Fibroblast of skin of abdomen (primary cell): ENCODE data around the gene SPATA31C2. TPM values are rescaled to one million over a fixed set of nuclear protein-coding genes. Genes with fewer than 3 reads are reported as not detected.
"Not testable (repeated sequence)": the region's sequence is repeated elsewhere in the genome, so short reads cannot be mapped to it uniquely, and the experiment has no call there.

ENCODE experiments used
- DNase-seq: peaks from one replicate; pipeline ENCODE4 v3.0.0-alpha.2; 2013
- polyA plus RNA-seq, 2 experiments: library from polyadenylated mRNA; unstranded; fragments of 120-200 nt; gene quantifications; one replicate each; pipeline ENCODE4 v1.2.1, GENCODE V29; 2013; ENCODE audit not compliant: insufficient read length in 2 of 2

Gene SPATA31C2
- polyA plus RNA-seq (2013, experiment 1 of 2; ENCODE audit: insufficient read length) = not detected
- polyA plus RNA-seq (2013, experiment 2 of 2; ENCODE audit: insufficient read length) = not detected

GRCh38 chr9:88138375-88138774, at the start of gene SPATA31C2:
SPATA31C2 (minus strand) TSS chr9:88138475; CDS start chr9:88138446, 29 bp downstream.
- DNase-seq = not testable (repeated sequence)

GRCh38 chr9:88187631-88188030, 49.4 kb upstream of the SPATA31C2 start:
- peak; percentile 59 for DNase-seq

GRCh38 chr9:88186495-88187110, 48.3 kb upstream of the SPATA31C2 start:
- DNase-seq = no peak

DNA sequence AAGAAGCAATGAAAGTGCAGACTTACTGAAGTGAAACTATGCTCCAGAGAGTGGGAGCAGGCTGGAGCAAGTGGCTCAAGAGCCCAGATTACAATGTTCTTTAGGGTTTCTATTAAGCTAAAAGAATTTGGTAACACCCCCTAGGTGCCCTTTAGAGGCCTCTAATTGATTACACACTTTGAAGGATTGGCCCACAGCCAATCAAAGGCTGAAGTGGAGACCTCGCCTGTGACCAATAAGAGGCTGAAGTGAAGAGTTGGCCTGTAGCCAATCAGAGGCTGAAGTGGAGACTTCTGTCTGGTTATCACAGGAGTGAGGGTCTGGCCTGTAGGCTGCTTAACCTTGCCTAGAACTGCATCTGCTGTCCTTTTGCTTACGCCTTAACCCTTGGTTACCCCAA, 46.7 kb upstream of the SPATA31C2 start:
- no peak for DNase-seq

GRCh38 chr9:88183798-88184495, 45.7 kb upstream of the SPATA31C2 start:
- DNase-seq = peak; percentile 13

DNA sequence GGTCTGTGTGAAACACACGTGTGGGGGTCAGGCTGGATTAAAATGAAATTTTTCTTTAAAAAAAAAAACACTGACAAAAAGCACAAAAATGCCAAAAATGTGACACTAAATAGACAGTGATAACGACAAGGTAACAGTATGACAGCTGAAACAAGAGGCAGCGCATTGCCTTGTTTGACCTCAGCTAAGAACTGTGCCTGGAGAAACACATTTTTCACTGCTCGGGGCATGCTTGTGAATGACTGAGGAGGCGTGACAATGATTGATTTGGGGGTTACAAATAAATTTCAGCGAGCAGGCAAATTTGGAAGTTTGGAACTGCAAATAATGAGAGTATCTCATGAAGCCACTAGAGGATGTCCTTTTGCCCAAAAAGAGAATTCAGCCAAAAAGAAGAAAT, 44.2 kb upstream of the SPATA31C2 start:
- no peak for DNase-seq

- no peak for DNase-seq
Observed at GRCh38 chr9:88180081-88180765, 41.9 kb upstream of the SPATA31C2 start.

DNA sequence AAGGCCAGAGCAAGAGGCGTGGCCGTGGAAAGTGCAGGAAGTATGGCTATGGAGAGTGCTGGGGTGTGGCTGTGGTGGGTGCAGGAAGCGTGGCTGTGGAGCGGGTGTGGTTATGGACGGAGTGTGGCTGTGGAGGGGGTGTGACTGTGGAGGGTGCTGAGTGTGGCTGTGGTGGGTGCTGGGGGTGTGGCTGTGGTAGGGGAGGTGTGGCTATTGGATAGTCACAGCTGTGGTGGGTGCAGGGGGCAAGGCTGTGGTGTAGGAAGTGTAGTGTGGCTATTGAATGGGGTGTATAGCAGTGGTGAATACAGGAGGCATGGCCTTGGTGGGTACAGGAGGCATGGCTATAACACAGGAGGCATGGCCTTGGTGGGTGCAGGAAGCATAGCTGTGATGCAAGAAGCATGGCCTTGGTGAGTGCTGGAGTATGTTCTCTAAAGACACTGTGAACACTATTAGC, 40.8 kb upstream of the SPATA31C2 start:
- no peak for DNase-seq

- DNase-seq = no peak
Observed at GRCh38 chr9:88178641-88179040, 40.4 kb upstream of the SPATA31C2 start.

- no peak for DNase-seq
Observed at GRCh38 chr9:88177371-88177770, 39.1 kb upstream of the SPATA31C2 start.

DNA sequence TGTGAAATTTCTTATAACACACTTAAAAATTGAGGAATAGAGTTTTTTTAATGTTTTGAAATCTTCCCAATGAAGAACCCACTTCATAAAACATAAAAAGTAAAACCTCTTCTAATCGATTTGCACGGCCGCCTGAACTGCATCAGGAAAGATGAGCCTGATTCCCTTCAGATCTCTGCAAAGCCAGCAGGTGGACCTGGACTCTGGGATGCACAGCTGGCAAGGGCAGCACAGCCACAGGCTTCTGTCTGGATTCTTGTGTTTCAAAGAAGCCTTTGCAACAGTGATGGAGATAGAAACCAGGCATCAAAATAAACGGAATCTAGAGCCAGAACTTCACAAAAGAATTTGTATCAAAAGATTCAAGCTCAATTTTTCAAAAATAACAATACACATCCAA, 36.0 kb upstream of the SPATA31C2 start:
- DNase-seq = no peak

DNA sequence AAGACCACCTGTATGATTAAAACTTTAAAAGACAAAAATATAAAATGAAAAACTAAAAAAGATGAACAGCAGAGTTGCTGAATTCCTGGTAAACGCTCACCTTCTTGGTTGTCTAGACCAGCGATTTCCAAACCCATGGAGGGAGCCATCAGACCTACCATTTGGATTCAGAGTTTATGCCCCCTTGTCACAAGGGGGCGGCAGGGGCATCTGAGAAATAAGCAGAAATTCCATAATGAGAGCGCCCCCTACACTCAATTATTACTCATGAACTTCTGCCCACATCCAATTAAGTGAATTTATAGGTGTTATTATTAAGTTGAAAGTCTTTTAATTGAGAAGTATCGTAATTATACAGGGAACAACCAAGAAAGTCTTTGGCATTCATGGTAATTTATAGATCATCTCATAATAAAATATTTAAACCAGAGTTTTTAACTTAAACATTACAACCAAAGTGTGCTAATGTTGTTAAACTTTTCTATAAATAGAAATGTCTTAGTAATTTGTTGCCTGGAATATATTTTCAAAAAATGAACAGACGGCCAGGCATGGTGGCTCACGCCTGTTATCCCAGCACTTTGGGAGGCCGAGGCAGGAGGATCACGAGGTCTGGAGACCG, 35.2 kb upstream of the SPATA31C2 start:
- DNase-seq = peak; percentile 77

GRCh38 chr9:88169700-88170099, 31.4 kb upstream of the SPATA31C2 start:
- DNase-seq = no peak

DNA sequence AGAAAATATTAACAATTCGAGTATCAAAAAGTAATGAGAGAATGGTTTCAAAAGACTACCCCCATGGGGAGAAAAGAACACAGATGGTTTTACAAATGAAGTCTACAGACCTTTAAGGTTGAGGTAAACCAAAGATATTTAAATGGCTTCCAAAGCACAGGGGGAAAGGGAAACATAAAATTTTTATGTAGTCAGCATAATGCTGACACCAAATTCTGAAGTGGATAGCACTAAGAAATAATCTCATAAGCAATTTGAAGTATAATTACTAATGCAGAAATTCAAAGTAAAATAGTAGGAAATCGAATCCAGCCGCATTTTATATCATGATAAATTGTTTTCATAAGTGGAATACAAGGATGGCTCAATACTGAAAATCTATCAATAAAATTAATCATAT, 30.3 kb upstream of the SPATA31C2 start:
- DNase-seq = no peak

DNA sequence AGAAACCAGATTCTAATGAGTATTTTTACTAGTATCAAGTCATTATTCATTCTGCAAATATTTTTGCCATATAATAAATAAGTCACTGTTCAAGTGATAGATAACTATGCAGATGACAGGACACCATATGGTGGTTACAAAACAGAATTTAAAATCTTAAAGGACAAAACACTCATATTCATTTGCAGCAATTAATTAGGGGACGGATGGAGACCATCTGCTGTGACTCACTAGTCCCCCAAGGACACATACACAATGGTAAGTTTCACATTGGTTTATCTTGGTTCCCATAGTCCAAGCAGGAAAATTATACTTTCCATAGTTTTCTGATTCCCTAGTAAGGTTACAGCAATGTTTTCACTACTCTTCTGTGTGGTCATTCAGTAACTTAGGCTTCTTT, 28.4 kb upstream of the SPATA31C2 start:
- DNase-seq = no peak

GRCh38 chr9:88164850-88165249, 26.6 kb upstream of the SPATA31C2 start:
- no peak for DNase-seq

DNA sequence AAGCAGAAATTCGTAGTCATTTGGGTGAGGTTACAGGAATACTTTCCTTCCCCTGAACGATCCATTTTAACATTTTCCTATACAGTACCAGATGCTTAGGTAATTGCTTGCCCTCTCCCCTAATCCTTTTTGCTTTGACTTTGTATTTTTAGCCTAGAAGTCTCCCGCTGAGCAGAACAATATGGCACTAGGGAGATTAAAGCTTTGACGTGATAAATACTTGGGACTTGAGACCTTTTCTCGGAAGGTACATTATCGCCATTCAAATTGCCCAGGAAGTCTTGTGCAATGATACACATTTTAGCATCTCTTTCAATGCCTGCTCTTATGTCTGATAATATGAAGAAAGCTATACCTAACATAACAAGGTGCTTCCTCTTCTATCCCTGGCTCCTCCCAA, 22.9 kb upstream of the SPATA31C2 start:
- DNase-seq = no peak

DNA sequence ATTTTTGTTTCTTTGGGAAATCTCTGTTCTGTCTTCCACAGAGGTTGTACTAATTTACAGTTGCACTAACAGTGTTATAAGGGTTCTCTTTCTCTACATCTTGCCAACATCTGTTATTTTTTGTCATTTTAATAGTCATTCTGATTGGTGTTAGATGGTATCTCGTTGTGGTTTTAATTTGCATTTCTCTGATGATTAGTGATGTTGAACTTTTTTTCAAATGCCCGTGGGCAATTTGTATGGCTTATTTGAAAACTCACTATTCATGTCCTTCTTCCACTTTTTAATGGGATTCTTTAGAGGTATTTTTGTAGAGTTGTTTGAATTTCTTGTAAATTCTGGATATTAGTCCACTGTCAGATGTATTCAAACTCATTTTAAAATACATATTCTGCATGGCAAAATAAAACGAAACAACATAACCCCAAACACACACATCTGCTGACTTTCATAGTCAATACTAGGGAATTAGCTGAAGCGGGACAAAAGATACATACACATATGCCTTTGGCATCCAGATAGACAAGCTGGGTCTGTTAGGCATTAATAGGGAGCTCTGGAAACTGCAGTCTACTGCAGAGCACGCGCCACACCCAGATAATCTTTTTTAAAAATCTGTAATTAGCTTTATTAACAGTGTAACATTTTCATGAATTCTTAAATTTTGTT, 5.8 kb upstream of the SPATA31C2 start:
- no peak for DNase-seq

- DNase-seq = no peak
Observed at GRCh38 chr9:88143179-88143578, 4.9 kb upstream of the SPATA31C2 start.

GRCh38 chr9:88133552-88133951, 4.7 kb downstream of the SPATA31C2 start:
- DNase-seq = not testable (repeated sequence)

DNA sequence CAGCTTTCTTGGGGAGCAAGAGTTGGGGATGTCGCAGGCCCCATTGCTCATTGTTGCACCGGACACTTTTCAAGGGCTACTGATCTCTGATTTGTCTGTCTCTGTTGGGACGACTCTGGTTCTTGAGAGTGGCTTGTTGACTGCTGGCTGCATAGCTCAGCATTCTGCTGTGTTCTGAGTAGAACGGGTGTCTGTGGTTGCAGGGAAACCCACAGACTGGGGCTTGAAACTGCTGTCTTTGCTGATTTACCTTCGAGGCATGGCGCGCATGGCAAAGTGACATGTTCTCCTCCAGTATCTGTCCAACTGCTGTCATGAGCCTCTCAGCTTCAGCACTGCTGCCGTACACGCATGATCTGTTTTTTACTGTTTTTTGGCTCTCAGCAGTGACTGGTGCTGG, 8.7 kb downstream of the SPATA31C2 start:
- DNase-seq = not testable (repeated sequence)

GRCh38 chr9:88127700-88128300, 10.5 kb downstream of the SPATA31C2 start:
- DNase-seq = not testable (repeated sequence)
